ENCODE data around the gene TOR4A. TPM values are rescaled to one million over a fixed set of nuclear protein-coding genes. Genes with fewer than 3 reads are reported as not detected.
"Not testable (repeated sequence)": the region's sequence is repeated elsewhere in the genome, so short reads cannot be mapped to it uniquely, and the experiment has no call there.

TOR4A gene
- total RNA-seq, 1 donor from 2014 or later, result 35.3 TPM

DNA sequence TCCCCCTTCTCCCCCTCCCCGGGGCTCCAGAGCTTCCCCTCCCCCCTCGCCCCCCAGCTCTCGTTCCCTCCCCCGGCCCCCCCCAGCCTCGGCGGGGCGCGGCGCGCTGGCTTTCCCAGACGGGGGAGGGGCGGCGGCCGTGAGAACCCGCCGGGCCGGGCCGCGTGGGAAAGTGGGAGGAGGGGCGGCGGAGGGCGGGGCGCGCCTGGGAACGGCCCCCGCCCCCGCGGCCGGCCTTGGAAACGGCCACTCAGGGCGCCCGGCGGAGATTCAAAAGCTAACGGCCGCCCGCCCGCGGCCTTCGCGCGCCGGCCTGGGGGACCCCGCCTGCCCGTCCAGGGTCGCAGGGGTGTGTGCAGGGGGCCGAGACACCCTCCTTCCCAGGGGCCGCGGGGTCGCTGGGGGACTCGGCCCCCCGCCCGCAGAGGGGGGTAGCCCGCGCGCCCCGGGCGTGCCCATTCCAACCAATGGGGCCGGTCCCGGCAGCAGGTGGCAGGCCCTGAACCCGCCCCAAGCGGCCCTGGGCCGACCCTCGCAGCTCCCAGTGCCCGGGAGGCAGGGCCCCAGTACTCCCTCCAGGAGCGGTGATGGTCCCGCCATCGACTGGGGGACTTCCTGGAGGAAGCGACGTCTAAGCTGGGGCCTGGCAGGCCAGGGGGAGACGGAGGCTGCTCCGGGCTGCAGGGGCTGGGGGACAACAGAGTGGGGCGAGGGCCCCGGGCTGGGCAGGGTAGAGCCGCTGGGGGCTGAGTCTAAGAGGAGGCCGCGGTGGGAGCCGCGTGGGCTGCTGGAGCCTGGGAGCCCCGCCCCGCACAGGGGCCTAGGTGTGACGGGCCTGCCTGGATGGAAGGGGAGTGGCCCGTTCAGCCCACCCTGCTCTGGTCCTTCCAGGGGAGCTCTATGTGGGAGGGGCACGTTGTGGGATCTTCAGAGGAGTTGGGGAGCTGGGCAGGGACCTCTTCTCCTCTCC lies 38.8 kb downstream of the TOR4A start:
- DNase-seq (ENCODE audit: low read depth, low spot score), result no peak

- no peak for DNase-seq (ENCODE audit: low read depth, low spot score)
Measured at GRCh38 chr9:137317021-137317717, 39.6 kb downstream of the TOR4A start.

DNA sequence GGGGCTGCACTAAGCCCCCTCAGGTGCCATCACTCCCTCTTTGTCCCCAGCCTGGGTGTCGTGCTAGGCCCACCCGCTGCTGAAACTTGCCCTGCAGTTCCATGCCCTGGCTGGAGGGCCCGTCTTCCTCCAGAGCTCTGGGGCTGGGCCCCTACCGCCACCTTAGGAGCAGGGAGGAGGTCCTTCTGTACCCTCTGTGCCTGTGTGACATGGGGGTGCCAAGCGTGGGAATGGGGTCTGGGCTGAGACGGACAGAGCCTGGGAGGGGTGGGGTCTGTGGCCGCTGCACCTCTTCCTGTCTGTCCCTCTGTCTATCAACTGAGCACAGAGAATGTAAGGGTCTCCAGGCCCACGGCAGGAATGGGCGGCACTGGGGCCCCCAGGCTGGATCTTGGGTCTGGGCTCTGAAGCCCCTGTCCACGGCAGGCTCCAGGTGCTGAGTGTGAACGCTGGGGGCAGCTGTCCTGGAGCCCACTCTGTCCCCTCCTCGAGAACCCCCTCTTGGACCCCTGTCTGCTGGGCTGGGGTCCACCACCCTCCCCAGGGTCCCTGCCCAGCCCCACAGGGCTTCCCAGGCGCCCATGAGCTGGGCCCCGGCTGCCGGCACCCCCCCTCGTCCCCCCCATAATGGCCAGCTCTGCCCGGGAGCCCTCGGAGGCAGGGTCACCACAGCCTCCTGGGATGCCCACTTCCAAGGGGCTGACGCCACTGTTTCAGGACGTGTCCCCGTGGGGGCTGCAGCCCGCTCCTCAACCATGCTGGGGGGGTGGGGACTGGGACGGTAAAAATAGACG lies 40.4 kb downstream of the TOR4A start:
- no peak for DNase-seq (ENCODE audit: low read depth, low spot score)

GRCh38 chr9:137318602-137319001 lies 41.1 kb downstream of the TOR4A start:
- no peak for DNase-seq (ENCODE audit: low read depth, low spot score)

DNA sequence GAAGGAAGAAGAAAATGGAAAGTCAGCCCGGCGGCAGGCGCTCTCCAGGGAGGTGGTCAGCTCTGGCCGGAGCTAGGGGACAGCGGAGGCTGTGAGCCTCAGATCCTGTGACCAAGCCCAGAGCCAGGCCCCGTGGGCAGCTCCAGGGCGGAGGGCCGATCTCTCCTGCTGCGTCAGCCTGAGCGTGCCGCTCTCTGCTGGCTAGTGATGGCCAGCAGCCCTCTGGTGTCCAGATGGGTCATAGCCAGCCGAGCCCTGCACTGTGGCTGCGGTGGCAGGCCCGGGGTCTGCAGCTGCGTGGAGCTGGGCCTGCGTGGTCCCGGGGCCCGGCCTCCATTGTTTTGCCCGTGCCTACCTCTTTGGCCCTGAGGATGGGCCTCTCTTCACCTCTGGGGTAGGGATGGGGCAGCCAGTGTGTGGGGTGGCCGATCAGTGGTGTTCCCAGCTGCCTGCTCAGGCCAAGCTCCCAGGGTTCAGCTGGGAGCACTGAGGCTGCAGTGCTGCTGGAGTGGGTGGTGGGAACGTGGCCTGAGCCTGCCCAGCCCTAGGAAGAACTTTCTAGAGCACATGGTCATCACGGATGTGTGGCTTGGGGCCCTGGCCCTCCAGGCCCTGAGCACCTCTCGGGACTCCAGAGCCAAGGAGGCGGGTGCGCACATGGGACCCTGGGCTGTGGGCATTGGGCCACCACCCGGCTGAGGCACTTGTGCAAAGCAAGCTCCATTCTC lies 41.6 kb downstream of the TOR4A start:
- DNase-seq (ENCODE audit: low read depth, low spot score), result no peak

DNA sequence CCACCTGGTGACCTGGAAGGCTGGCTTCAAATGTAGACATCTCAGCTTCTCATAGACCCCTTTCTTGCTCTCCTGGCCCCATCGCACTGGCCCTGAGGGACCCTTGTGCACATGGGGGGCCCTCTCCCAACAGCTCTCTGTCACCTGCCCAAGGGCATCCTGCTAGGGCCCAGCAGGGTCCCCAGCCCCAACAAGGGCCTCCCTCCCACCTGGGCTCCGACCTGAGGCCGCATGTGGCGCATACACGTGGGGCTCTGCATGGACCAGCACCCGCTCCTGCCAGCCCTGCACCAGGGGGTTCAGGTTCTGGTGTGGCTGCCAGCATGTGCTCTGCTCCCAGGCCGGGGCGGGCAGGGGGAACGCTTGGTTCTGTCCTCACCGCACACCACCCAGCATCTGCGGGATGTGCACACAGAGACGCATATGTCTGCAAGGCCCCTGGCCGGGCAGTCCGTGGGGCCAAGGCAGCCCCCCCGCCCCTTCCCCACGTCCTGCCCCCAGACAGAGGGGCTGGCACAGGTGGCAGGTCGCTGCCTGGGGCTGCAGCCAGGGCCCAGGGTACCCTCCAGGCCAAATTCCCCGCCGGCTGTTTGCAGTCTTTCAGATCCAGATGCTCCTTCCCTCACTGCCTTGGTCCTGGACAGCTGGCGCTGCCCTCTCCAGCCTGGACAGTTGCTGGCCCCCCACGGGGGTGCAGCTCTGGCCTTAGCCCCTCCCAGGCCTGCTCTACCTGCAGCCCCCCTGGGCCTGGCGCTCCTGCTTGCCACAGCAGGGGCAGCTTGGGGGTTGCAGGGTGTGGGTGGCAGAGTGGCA lies 42.4 kb downstream of the TOR4A start:
- DNase-seq (ENCODE audit: low read depth, low spot score), result no peak

DNA sequence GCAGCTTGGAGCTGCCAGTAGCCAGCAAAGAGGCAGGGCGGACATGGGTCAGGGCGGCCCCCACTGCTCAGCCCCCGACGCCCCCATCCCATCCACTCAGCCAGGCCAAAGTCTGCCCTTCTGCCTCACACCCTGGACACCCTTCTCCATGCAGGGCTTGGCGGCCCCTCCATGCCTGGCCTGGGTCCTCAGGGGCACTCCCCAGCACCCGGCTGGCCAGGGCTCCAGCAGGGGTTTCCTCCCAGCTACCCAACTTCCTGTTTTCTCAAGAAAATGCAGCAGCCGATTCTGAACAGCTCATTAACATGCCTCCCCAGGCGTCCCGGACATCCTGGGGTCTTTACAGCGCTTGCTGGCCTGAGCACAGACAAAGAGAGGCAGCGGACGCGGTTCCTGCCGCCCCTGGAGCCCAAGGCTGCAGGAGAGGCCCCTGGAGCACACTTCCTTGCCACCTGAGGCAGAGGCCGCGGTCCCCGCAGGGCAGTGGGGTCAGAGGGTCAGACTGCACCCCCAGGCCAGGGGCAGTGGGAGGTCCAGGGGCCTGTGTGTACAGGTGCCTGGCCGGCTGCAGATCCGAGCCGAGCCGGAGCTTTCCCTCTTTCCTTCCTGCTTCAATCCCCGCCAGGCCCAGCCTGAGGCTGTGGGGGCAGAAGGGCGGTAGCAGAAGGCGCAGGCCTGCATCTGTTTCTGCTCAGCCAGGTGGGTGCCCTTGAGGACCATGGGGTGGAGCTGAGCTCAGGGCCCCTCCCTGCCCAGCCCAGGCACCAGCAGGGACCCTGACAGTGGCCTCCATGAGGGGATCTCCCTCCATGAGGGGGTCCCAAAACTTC lies 43.2 kb downstream of the TOR4A start:
- no peak for DNase-seq (ENCODE audit: low read depth, low spot score)

GRCh38 chr9:137321726-137322361 lies 44.3 kb downstream of the TOR4A start:
- no peak for DNase-seq (ENCODE audit: low read depth, low spot score)

GRCh38 chr9:137323531-137324331 lies 46.2 kb downstream of the TOR4A start:
- DNase-seq (ENCODE audit: low read depth, low spot score), result no peak

GRCh38 chr9:137325124-137325523 lies 47.6 kb downstream of the TOR4A start:
- no peak for DNase-seq (ENCODE audit: low read depth, low spot score)

DNA sequence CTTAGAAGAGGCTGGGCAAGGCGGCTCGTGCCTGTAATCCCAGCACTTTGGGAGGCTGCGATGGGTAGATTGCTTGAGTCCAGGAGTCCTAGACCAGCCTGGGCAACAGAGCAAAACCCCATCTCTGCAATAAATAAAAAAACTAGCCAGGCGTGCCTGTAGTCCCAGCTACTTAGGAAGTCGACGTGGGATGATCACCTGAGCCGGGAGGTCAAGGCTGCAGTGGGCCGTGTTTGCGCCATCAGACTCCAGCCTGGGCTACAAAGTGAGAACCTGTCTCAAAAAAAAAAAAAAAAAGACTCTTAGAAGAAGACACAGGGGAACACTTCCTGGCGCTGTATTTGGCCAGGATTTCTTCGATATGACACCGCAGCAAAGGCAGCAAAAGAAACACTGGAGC lies 48.3 kb downstream of the TOR4A start:
- no peak for DNase-seq (ENCODE audit: low read depth, low spot score)

DNA sequence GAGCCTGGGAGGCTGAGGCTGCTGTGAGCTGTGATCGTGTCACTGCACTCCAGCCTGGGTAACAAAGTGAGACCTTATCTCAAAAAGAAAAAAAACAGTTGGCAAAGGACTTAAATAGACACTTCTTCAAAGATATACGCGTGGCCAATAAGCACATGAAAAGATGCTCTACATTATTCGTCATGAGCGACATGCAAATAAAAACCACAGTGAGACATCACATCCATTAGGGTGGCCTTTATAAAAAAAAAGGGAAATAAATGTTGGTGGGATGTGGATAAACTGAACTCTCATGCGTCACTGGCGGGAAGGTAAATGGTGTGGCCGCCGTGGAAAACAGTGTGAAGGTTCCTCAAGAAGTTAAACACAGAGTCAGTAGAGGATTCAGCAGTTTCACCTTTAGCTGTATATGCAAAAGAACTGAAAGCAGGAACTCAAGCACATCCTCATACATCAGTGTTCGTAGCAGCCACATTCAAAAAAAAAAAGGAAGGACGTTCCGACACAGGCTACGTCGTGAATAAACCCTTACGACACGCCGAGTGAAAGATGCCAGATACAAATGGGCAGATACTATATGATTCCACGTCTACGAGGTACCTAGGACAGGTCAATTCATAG lies 49.0 kb downstream of the TOR4A start:
- DNase-seq (ENCODE audit: low read depth, low spot score), result no peak

DNA sequence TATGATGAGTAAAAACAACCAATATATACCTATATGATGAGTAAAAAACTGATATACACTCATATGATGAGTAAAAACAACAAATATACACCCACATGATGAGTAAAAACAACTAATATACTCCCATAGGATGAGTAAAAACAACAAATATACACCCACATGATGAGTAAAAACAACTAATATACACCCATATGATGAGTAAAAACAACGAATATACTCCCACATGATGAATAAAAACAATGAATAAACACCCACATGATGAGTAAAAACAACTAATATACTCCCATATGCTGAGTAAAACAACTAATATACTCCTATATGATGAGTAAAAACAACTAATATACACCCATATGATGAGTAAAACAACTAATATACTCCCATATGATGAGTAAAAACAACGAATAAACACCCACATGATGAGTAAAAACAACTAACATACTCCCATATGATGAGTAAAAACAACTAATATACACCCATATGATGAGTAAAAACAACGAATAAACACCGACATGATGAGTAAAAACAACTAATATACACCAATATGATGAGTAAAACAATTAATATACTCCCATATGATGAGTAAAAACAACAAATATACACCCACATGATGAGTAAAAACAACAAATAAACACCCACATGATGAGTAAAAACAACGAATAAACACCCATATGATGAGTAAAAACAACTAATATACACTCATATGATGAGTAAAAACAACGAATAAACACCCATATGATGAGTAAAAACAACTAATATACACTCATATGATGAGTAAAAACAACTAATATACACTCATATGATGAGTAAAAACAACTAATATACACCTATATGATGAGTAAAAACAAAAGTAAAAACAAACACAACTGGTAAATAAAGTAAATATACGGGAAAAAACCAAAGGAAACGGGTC lies 50.4 kb downstream of the TOR4A start:
- DNase-seq (ENCODE audit: low read depth, low spot score), result not testable (repeated sequence)

- not testable (repeated sequence) for DNase-seq (ENCODE audit: low read depth, low spot score)
Measured at GRCh38 chr9:137329590-137329989, 52.1 kb downstream of the TOR4A start.

DNA sequence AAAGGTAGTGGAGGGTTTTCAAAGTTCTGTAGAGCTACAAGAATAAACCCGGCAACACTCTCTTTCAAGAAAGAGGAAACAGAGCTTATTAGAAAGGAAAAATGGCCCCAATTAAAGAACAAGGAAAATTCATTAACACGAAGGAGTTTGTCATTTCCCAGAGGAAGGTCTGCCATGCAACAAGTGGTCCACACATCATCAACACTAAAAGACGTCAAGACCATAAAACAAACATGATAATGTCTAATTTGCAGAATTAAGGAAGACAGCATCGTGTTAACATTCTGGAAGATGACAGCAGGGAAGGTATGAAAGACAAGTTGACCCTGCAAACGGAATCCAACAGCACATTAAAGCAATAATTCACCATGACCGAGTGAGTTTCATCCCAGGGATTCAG lies 53.2 kb downstream of the TOR4A start:
- no peak for DNase-seq (ENCODE audit: low read depth, low spot score)

- no peak for DNase-seq (ENCODE audit: low read depth, low spot score)
Measured at GRCh38 chr9:137331929-137332328, 54.4 kb downstream of the TOR4A start.
